ENCODE data around the gene TMPO.

GRCh38 chr12:98559666-98560065 lies 44.3 kb downstream of the TMPO start:
- TF ChIP-seq POLR2A (IDR thresholded peaks at IDR 0.05) (no peak), CTCF (IDR thresholded peaks at IDR 0.05) (no peak)

Measured in uterus (tissue), 2 donors.